Astrocyte of the hippocampus (primary cell): ENCODE data around the gene ALDH5A1.

Source experiments
- DNase-seq: peaks from one replicate; pipeline ENCODE4 v3.0.0; 2011; ENCODE audit warnings: low read depth, low spot score

Gene ALDH5A1

GRCh38 chr6:24524805-24525204 lies 30.0 kb downstream of the ALDH5A1 start:
- DNase-seq, result peak; percentile 65

- no peak for DNase-seq
Measured at GRCh38 chr6:24529985-24530384, 35.2 kb downstream of the ALDH5A1 start.

DNA sequence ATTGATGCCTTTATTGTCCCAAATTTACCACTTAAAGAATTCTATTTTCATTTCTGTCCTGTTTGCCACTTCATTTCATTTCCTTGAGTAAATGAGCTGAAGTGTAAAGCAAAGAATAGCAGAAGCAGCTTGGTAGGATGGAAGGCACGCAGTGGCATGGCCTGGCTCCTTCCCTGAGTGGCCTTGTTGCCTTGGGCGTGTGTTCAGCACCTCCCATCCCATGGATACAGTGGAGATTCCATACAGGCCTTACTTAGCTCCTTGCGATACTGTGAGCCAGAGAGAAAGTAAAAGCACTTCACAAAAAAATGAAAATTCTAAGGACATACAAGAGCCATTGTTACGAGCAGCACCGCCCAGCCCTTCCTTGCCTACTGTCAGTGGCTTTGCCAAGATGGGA lies 39.6 kb downstream of the ALDH5A1 start:
- DNase-seq, result no peak

DNA sequence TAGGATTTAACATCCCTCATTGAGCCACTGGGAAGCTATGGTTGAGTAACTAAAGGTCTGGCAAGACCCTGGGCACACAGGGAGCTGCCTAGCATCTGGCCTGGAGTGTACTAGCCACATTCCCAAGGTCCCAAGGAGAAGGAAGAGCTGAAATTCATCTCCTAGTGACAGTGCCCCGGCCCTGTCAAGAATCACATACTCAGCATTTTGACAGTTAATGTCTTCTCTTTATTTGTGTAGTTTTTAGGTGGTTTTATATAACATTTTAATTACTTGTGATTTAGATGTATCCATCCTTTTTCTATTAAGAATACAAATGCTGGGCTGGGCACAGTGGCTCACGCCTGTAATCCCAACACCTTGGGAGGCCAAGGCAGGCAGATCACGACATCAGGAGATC lies 40.4 kb downstream of the ALDH5A1 start:
- no peak for DNase-seq

GRCh38 chr6:24536466-24536865 lies 41.7 kb downstream of the ALDH5A1 start:
- DNase-seq, result no peak

- no peak for DNase-seq
Measured at GRCh38 chr6:24537082-24537699, 42.4 kb downstream of the ALDH5A1 start.

GRCh38 chr6:24537771-24538385 lies 43.1 kb downstream of the ALDH5A1 start:
- no peak for DNase-seq

GRCh38 chr6:24539416-24539815 lies 44.6 kb downstream of the ALDH5A1 start:
- DNase-seq, result no peak

DNA sequence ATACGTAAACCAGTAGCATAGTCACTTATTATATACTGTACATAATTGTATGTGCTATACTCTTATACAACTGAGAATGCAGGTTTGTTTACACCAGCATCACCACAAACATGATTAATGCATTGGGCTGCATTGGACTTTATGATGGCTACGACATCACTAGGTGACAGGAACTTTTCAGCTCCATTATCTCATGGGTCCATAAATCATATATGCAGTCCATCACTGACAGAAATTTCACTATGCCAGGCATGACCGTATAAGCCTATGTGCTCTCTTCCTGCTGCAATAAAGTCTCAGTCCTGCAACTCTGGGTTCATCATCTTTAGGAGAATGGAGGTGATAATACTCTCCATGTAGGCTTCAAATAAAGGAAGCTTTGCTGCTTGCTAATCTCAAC lies 45.4 kb downstream of the ALDH5A1 start:
- DNase-seq, result no peak

DNA sequence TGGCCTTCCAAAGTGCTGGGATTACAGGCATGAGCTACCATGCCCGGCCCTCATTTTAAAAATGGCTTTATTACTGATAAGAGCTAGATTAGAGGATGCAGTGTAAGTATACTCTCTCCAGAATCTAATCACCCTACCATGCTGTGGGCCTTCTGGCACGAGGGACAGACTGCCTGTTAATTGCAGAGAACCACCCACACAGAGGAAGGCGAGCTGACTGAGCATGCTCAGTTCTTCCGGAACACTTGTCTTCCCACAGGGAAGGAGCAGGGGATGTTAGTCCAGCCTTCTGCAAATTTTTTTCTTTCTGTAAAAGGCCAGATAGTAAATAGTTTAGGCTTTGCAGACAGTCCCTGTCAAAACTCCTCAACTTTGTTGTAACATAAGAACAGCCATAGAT lies 48.9 kb downstream of the ALDH5A1 start:
- no peak for DNase-seq

DNA sequence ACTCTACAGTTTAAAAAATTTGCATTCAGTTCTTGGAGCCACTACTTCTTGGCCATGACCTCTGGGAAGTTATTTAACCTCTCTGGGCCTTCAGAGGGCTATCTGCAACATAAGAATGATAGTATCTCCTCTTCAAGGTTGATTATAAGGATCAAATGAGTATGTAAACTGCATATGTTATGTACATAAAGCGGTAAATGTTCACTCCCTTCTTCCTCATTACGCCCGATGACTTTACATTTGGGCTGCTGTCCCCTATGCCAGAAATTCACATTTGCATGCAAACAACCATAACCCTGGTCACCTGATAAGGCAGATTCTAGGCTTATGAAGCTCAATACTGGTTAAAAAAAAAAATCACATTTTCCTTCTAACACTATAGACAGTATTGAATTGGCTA lies 50.4 kb downstream of the ALDH5A1 start:
- DNase-seq, result no peak

- DNase-seq, result no peak
Measured at GRCh38 chr6:24545691-24546090, 50.9 kb downstream of the ALDH5A1 start.

GRCh38 chr6:24546439-24546838 lies 51.7 kb downstream of the ALDH5A1 start:
- no peak for DNase-seq

DNA sequence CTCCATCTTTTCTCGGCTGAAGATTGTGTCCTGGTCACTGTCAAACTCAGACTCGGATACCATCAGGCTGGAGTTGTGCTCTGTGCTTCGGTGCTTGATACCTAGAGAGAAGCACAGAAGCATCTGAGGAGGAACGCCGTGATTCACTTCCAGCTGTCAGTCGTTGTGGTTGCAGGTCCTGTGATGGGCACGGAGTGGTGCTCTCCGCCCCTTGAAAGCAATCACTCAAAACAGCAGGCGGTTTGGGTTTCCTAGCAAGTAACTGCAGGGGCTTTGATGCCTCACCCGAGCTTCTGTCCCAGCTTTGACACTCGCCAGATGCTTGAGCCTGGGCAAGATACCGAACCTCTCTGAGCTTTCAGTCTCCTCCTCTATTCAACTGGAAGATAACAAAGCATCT lies 52.5 kb downstream of the ALDH5A1 start:
- no peak for DNase-seq

DNA sequence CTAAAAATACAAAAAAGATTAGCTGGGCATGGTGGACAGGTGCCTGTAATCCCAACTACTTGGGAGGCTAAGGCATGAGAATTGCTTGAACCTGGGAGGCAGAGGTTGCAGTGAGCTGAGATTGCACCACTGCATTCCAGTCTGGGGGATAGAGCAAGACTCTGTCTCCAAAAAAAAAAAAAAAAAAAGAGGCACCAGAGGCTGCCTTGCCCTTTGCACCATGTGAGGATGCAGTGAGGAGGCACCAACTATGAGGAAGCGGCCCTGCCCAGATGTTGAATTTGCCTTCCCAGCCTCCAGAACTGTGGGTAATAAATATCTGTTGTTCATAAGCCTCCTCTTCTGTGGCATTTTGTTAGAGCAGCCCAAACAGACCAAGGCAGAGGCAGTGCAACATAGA lies 54.4 kb downstream of the ALDH5A1 start:
- DNase-seq, result no peak

DNA sequence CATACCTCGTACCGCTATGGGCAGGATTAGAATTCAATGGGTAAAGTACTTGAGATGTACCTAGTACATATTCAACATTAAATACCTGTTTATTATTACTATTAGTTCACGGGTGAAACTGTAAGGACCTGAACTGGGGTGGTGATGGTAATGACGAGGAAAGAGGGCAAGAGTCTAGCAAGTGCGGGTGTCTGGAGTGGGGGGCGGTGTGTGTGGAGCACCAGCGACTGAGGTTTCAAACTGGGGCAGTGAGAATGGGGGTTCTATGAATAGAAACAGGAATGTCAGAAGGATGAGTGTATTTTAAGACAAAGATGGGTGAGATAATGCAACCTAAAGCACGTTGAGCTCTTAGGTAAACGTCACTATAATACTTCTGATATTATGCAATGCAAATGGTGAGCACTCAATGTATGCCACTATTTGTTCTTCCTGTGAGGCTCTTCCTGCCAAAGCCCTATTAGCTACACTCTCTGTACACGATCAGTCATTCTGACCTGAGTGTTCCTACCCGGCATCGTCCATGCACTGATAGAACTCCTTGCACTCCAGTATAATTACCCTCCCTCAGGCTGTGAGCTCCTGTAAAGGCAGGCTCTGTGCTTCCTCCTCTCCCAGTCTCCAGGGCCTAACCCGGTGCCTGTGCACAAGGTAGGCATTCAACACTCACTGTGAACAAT lies 55.0 kb downstream of the ALDH5A1 start:
- DNase-seq, result no peak

DNA sequence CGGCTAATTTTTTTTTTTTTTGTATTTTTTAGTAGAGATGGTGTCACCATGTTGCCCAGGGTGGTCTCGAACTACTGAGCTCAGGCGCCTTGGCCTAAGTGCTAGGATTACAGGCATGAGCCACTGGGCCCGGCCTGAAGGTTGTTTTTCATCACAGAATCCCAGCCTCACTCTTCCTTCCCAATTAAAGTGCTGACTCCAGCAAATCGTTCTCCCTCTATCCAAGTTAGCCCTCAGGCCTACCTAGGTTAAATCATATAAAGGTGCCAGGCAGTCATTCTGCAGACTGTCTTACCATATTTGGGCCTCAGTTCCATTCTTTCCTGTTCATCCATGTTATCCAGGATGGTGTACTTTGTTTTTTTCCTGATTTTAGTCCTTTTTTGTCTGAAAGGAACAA lies 56.4 kb downstream of the ALDH5A1 start:
- DNase-seq, result no peak

GRCh38 chr6:24554474-24554873 lies 59.7 kb downstream of the ALDH5A1 start:
- no peak for DNase-seq

- no peak for DNase-seq
Measured at GRCh38 chr6:24558516-24558915, 63.7 kb downstream of the ALDH5A1 start.

- DNase-seq, result no peak
Measured at GRCh38 chr6:24564081-24564480, 69.3 kb downstream of the ALDH5A1 start.

GRCh38 chr6:24565196-24565595 lies 70.4 kb downstream of the ALDH5A1 start:
- no peak for DNase-seq

- peak; percentile 4 for DNase-seq
Measured at GRCh38 chr6:24566020-24566767, 71.4 kb downstream of the ALDH5A1 start.

DNA sequence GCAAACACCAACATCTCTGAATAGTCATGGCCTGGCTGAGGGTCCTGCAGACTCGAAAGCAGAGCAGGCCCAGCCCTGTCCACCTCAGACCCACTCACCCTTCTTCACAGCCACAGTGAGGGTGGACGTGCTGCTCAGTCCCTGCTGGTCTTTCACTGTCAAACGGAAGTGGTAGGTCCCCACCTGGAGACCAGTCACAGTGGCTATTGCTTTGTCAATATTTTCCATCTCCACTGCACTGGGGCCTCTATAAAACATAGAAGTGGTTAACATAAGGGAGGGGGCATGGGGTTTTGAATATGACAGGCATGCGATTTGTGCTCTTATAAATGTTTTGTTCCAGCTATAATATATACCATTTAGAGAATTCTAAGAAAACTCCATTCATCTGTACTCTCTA lies 73.9 kb downstream of the ALDH5A1 start:
- no peak for DNase-seq
